HG02588 (cell line): ENCODE measurements around the gene MAST4.
A peak's percentile ranks its signal among the peaks of the same experiment; 100 is the strongest.

Experiments used
- ATAC-seq: cut with Tn5 transposase; IDR thresholded peaks from one replicate; pipeline ENCODE4 v1.9.1; 2021; ENCODE audit warnings: mild to moderate bottlenecking, moderate library complexity; ENCODE audit not compliant: unreplicated experiment

The MAST4 gene

GRCh38 chr5:66896171-66896570 is 300.0 kb downstream of the MAST4 start:
- ATAC-seq, result no peak

DNA sequence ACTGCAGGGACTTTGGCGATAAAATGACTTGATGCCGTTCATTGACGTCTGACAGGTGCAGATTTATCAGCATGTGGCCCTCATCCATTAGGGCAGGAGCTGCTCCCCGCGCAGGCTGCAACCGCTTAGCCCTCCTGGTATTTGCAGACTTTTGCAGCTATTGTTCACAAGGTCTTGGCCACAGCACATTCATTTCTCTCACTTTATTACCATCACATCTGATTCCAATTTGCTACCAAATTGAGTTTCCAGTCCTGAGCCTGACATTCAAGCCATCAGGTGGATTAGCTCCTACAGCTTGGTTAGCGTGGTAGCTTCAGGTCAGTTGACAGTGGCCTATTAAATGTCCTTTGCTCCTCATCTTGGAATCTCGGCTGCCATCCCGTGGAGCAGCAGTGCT is 301.2 kb downstream of the MAST4 start:
- ATAC-seq, result no peak

- ATAC-seq, result no peak
These were observed 302.2 kb downstream of the MAST4 start for GRCh38 chr5:66898241-66898995.

- ATAC-seq, result no peak
These were observed 307.0 kb downstream of the MAST4 start for GRCh38 chr5:66903218-66903617.

DNA sequence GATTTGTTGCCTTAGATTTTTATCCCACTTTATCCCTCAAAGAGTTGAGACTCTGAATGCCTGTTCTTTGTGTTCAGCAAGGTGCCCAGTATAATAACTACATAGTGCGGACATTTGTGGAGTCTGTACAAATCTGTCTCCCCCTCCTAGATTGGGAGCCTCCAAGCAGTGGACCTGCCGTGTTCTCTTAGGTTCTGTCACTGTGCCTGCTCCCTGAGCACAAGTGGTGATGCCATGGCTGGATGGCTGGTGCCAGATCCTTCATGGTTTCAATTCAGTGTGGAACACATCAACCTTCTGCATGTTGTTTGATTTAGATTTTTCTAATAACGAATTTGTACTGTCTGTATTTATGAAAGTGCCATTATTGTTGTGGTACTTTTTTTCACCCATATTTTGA is 307.5 kb downstream of the MAST4 start:
- ATAC-seq, result no peak

GRCh38 chr5:66904189-66904588 is 308.0 kb downstream of the MAST4 start:
- no peak for ATAC-seq

- ATAC-seq, result no peak
These were observed 309.8 kb downstream of the MAST4 start for GRCh38 chr5:66906021-66906420.

GRCh38 chr5:66908230-66908629 is 312.0 kb downstream of the MAST4 start:
- no peak for ATAC-seq

- ATAC-seq, result no peak
These were observed 313.2 kb downstream of the MAST4 start for GRCh38 chr5:66909364-66909763.

DNA sequence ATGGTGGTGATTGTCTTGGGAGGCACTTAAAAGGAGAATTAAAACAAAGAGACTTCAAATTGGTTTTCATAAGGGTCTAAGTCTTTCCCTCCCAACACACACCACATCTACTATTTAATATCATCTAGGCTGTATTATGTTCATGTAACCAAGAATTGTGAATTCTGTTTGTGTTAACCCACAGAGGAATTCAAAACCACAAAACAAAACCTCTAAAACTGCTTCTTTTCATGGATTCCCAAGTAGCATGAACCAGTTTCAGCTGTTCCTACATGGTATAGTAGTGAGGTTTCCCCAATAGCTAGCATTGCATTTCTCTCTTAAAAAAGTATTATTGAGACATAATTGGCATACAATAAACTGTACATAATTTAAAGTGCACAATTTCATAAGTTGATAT is 316.6 kb downstream of the MAST4 start:
- ATAC-seq, result no peak

GRCh38 chr5:66915531-66915930 is 319.3 kb downstream of the MAST4 start:
- no peak for ATAC-seq

GRCh38 chr5:66922881-66923280 is 326.7 kb downstream of the MAST4 start:
- no peak for ATAC-seq

DNA sequence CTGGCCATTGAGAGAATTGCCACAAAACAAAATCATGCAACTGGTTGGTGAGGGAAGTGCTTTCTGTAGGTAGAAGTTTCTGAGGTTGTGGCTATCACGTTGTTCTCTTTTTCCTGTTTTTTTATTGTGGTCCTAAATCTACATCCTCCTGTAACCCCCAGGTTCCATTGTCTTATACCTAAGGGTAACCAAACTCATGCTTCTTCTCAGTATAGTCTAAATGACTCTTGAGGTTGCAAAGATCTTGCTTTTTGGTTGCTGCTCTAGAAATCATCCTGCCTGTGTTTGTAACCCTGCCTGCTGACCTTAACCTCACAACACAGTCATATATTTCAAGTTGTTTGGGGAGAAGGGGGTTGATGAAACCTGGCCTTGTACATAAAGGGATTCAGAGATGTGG is 327.3 kb downstream of the MAST4 start:
- no peak for ATAC-seq

GRCh38 chr5:66923922-66924321 is 327.7 kb downstream of the MAST4 start:
- no peak for ATAC-seq

DNA sequence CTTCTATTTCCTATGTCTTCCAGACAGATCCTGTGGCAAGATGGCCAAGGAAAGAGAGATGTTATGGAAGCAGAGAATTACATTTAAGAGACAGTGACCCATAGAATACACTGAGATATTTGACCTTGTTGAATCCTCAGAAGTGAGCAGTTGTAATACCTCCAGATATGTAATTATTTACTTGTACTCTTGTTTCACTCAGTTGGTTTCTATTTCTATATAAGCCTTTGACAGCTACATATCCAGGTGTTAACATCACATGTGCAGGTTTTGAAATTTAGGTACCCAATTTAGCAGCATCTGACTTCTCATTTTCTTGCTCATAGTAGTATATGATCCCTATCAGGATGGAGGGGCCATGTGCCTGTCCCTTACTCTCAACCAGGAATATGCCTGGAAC is 330.9 kb downstream of the MAST4 start:
- ATAC-seq, result no peak

DNA sequence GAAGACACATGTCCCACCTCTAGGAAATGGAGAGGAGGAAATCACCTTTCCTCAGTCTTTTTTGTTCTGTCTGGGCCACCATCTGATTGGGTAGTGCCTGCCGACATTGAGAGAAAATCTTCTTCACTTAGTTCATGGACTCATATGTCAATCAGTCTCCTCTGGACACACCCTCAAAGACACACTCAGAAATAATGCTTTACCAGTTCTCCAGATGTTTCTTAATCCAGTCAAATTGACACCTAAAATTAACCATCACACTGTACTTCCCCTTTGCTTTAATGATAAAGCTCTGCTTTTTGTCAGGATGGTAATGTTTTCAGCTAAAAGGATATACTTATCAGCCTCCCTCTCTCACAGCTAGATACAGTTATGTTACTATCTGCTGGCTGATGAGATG is 333.1 kb downstream of the MAST4 start:
- no peak for ATAC-seq

DNA sequence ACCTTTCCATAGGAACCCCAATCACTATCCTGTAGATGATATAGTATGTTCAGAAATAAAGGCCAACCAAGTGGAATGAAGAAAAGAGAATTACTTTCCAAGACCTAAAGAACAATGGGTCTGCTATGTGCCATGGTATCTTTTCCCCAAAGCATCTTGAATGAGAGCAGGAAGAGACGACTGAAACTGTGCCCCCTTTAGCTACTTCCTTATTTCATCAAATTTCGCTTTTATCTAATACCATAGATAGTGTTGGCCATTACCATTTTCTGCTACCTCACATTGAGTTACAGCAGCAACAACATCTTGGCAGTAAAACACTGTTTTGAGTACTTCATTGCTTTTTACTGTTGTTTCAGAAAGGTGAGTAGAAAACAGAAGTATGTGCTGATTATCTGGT is 333.8 kb downstream of the MAST4 start:
- no peak for ATAC-seq

DNA sequence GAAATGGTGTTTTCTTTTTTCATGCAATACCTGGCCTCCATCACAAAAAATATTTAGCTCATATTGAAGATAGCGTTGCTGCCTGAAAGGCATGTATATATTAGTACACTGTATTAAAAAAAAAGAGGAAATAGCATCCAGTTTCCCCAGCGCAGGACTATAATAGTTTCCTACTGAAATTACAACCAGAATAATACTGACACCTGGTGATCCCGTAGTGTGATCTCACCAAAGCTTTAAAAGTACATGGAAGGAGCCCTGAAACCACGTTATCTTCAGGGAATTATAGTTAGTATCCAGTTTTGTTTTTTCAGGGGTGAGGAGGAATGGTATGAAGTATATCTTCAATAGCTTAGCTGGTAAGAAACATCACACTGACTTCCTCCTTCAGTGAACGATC is 335.5 kb downstream of the MAST4 start:
- no peak for ATAC-seq

DNA sequence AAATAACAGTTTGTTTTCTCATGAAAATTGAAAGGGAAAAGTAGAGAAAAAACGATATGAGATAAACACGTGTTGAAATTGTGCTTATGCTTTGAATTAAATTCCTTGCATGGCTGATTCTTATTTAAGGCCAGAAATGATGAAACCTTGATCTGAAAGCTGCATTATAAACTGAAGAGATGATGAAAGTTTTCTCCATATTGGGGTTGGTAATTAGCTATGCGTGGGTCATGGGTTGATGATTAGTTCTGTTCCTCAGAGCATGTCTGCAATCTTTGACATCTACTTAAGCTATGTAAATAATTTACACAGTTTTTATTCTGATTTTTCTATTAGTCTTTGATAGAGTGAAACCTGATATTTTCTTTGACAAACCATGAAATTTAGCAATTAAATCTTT is 336.3 kb downstream of the MAST4 start:
- ATAC-seq, result no peak

DNA sequence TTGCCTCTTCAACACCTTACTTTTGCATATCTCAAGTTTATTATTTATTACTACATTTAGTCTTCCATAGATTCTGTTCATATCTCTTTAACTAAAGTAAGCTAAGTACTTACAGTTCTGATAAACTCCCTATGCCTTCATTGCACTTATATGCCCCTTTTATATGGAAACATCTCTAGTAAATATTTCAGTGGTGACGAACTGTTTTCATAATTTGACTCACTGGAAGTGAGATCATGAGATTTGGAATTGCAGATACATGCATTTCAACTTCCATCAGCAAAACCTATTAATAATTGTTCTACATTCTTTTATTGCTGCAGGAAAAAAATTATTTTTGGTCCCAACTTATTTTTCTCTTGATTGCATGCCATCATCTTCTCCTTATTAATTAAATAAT is 336.9 kb downstream of the MAST4 start:
- no peak for ATAC-seq

GRCh38 chr5:66939094-66939493 is 342.9 kb downstream of the MAST4 start:
- ATAC-seq, result no peak

- peak; percentile 98 for ATAC-seq
These were observed 349.5 kb downstream of the MAST4 start for GRCh38 chr5:66945389-66946349.
